Hematopoietic multipotent progenitor cell treated with erythropoietin and hydrocortisone succinate and interleukin-3 and kit ligand, for 8 days (in vitro differentiated cells): Measurements from ENCODE around the gene GRK4.
"Not testable (repeated sequence)": the region's sequence is repeated elsewhere in the genome, so short reads cannot be mapped to it uniquely, and the experiment has no call there.

Experiments used
- DNase-seq: peaks from one replicate; pipeline ENCODE4 v3.0.0-alpha.2; 2015

Gene GRK4

DNA sequence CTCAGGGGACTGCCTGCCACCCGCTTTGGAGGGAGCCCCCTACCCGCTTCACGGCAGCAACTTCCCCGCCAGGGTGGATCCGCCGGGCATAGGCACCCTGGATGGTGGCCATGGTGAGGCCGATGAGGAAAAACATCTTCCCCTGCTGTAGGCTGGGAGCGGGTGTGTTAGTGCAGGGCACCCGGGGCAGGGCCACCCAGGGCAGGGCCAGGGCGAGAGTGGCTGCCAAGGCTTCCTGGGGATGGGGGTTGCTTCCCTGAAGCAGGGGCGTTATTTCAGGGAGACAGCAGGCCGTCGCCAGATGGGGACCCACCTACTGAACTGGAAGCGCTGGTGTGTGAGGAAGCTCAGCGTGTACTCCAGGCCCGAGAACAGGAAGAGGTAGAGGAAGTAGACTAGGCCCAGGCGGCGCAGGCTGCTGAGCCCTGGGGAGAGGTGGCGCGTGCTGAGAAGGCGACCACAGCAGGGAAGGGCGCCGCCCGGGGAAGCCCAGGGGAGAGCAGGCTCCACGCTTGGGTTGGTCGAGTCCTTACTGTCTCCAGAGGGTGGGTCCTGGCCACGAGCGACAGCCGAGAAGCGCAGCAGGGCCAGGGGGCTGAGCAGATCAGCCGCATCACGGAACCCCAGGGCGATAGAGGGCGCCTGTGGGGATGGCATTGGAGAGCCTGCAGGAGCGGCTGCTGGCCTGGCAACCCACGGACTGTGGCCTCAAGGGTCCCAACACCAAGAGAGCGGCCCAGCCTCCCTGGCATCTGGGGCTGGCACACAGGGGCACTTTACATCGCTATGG is 31.7 kb upstream of the GRK4 start:
- DNase-seq = peak; percentile 32

GRCh38 chr4:2932321-2932950 is 30.9 kb upstream of the GRK4 start:
- DNase-seq = no peak

DNA sequence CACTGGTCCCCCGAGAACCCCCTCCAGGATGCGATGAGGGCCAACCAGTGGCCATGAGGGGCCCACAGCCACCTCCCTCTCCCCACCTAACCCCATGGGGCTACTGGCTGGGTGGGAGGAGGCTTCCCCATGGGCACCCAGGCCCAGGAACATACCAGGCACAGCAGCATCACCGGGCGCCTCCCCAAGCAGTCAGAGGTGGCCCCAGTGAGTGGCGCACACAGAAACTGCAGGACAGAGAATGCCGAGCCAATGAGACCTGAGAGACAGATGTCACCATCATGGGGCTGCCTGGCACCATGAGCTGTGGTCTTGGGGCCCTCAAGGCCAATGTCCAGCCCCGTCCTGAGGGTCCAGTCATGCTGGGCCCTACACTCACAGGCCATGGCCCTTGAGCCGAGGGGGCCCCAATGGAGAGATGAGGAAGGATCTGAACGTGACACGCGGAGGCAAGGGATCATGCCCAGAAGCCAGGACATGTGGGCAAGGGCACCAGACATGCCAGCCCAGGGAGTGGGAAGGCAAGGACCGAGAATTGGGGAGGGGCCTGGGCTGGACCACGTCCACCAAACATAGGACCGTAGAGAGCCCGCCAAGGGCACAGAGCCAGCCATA is 30.3 kb upstream of the GRK4 start:
- DNase-seq = peak; percentile 39

- DNase-seq = no peak
Observed at GRCh38 chr4:2933566-2934076, 29.8 kb upstream of the GRK4 start.

- no peak for DNase-seq
Observed at GRCh38 chr4:2934077-2934812, 29.1 kb upstream of the GRK4 start.

- peak; percentile 88 for DNase-seq
Observed at GRCh38 chr4:2934813-2935761, 28.3 kb upstream of the GRK4 start.

DNA sequence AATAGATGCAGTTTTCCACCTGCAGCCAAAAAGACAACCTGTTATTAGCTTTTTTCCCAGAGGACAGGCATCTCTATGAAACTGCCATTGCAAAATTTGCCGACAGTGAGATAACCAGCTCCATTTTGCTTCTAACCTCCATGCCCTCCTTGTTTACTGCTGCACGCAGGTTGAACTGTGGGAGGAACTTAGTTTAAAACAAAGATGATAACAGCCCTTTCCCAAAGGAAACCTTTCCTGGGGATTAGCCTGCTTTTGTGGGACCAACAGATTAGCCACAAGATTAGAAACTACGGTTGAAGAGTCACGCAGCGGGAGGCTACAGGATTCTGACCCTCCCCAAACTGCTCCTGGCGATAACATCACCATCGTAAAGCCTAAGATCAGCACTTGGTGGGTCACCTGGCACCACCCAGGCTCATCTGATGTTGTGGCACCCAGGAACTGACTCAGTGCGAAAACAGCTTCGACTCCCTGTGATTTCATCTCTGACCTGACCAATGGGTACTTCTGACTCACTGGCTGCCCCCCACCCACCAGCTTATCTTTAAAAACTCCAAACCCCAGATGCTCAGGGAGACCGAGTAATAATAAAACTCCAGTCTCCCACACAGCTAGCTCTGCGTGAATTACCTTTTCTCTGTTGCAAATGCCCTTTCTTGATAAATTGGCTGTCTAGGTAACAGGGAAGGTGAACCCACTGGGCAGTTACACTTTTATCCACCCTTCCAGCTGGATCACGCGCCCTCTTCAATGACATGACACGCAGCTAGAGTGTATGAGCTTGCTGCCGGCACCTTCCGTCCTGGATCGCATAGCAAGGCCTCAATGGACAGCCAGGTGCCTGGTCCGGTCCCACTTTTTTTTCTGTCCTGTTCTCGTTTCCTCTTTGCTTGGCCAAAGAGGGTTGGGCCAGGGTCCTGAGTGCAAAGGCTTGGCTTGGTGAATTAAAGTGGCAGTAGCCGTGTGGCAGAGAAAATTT is 27.3 kb upstream of the GRK4 start:
- peak; percentile 67 for DNase-seq

GRCh38 chr4:2936773-2937145 is 26.6 kb upstream of the GRK4 start:
- DNase-seq = peak; percentile 25

DNA sequence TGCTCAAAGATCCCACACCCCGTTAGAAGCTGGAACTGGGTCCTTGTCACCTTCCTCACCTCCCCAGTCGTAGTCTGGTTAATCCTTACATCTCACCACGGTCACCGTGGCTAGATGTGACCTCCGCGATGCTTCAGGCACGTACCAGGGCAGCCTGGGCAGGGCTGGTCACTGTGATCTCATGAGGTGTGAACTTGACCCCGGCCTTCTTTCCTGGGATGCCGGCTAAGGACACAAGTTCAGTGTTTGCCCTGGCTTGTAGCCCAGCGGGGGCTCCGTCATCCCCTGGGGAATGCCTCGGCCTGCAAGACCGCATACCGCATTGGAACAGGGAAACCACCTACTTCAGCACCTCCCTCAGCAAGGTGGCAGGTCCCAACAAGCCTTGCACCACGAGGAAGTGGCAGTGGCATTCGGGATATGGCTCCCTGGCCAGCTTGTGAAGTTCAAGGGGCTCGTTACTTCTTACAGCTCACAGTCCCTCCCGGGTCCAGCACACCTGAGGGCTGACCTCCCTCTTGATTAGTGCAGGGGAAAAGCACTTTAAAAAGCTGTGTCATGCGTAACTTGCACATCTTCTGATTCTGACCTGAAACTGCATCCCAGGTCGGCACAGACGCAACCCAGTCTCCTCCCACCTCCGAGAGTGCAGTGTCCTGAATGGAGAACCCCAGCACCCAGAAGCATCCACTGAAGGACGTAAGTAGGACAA is 26.1 kb upstream of the GRK4 start:
- DNase-seq = no peak

- DNase-seq = no peak
Observed at GRCh38 chr4:2937986-2938385, 25.4 kb upstream of the GRK4 start.

DNA sequence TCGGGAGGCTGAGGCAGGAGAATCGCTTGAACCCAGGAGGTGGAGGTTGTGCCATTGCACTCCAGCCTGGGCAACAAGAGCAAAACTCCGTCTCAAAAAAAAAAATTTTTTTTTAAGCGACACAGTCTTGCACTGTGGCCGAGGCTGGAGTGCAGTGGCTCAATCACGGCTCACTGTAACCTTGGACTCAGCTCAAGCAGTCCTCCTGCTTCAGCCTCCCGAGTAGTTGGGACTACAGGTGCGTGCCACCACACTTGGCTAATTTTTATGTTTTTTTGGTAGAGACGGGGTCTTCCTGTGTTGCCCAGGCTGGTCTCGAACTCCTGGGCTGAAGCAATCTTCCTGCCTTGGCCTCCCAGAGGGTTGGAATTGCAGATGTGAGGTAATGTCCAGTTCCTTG is 25.0 kb upstream of the GRK4 start:
- not testable (repeated sequence) for DNase-seq

GRCh38 chr4:2938906-2939305 is 24.5 kb upstream of the GRK4 start:
- DNase-seq = no peak

DNA sequence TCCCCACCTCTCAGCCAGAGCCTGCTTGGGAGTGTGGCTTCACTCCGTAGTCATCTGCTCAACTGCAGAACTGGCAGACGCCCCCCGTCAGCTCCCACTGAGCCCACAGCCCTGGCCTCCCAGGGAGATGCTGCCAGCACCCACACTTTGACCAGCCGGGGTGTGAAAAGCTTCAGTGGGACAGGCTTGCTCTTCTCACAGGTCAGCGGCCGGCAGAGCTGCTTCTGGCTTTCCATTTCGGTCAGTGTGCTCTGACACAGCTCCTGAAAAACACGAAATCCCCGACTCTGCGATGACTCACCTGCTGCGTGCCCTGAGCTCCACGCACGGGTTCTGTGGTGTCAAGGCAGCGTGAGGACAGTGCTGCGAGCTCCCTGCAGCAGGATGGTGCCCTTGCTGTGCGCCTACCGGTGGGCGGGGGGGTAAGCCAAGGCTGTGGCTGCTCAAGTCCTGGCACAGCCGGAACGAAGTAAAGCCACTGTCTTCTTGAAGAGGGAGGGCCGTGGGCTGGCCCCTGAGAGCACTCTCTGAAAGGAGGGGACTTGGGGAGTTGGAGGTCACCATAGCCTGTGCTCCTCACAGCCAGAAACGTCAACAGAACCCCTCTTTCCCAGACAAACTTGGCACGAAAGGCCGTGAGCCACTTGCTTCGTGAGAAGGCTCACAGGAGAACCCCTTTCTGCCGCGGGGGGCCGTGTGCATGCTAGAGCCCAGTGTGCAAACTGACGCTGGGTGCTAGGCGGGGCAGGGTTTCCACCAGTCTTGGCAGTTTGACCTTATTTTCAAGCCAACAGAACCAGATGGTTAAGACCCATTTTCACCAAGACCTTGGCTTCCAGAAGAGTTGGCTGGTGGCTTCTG is 23.8 kb upstream of the GRK4 start:
- no peak for DNase-seq

- no peak for DNase-seq
Observed at GRCh38 chr4:2940267-2941137, 22.9 kb upstream of the GRK4 start.

- DNase-seq = no peak
Observed at GRCh38 chr4:2941138-2942036, 22.0 kb upstream of the GRK4 start.

DNA sequence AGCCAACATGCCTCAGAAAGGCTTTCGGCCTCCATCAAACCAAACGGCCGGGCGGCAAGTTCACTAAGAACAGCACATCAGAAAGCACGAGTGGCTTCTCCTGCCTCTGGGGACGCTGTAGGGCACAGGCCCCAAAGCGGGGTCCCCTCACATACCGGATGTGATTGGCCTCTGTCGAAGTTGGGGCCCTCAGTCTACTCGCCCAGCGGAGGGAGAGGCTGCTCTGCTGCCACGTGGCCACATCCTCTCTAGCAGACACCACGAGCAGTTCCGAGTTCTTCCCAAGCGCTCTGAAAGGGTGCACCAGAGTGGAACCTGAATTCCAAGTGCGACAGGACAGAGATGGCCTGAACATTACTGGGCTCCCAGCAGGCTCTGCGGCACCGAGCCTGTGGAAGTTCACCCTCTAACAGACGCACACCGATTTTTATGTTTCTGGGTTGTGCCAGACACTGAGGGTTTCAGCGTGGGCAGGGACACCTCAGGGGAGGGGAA is 21.3 kb upstream of the GRK4 start:
- DNase-seq = no peak
